ENCODE results near the gene RPS21.

Gene RPS21

GRCh38 chr20:62354031-62354808, 32.7 kb upstream of the RPS21 start:
- DNase-seq: no peak

DNA sequence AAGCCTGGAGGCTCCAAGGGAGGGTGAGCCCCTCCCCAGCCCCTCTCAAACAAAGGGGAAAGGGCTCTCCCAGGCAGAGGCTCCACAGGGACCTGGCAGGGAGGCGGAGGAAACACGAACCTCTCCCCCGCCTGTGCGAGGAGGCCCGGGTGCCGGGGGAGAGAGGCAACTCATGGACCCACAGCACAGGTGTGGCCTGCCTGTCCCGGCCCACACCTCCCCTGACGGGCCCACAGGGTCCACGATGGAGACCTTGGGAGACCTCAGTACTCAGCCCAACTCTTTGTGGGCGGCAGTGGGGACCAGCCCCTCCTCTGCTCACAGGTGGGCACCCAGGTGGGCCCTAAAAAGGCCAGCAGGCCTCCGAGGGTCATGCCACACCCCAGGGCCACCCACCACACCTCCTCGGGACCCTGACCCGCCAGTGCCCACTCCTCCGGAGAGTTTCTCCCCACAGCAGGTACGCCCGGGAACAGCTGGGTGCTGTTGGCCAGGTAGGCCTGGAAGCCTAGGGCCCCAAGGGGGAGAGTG, 32.0 kb upstream of the RPS21 start:
- no peak for DNase-seq

DNA sequence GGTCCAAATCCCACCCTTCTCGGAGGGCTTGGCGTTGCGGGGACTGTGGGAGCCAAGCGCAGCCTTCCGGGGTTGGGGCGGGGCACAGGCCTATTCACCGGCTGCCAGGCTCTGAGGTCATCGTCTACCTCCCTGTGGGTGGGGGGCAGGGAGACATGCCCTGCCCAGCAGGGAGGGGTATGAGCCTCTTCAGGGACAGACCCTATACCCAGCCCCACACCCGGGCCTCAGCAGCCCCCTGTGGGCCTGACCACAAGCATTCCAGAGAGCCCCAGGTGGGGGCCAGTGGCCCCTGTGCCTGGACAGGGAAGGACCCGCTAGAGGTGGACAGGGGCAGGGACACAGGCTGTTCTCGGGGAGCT, 31.4 kb upstream of the RPS21 start:
- no peak for DNase-seq

DNA sequence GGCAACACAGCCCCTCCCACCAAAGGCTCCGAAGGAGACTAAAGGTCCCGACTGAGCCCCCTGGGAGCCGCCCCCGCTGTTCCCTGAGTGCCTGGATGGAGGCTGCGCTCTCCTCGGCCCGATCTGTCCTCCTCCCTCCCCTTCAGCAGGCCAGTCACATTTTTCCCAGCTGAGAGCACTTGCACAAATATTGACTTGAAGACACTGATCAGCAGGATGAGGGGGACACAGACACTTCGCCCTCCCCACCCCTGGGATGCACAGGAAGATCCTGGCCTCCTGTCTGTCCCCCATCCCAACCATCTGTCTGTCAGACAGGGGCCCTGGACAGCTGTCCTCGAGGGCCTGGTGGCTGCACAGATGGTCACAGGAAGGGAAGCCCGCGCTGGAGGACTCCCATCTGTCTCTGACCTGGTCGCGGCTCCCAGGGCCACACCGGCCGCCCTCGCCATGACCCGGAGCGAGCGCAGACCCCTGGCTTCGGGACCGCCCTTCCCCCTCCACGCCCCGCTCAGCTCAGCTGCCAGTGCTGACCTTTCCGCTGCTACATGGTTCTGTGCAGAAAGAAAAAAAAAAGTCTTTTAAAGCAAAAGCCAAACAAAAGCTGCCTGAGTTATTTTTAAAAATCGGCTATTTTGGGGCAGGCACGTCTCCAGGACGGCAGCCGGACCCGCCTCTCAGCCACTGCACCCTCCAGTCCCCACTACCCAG, 30.9 kb upstream of the RPS21 start:
- DNase-seq: no peak

DNA sequence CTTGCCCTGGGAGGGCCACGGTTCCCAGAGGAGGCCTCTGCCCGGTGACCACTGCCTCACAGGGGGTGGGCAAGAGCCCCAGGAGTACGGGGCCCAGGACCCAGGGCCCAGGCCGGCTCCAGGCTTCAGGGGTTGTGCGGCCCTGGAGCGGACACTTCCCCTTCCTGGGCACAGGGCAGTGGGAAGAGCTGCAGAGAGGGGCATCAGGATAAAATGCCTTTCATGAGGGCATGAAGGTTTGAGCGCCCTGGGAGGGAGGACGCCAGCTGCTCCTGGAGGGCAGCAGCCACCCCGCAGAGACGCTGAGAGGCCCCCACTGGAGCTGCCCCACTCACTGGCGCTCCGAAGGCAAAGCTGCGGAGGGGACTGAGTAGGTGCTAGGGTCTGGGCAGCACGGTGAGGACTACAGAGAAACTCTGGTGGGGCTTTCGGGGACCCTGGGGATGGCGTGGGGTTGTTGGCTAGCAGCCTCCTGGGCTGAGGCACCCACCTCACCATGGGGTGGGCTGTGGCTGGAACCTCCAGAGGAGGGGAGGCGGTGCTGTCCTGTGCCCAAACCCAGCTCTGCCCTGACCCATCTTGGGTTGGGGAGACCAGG, 30.2 kb upstream of the RPS21 start:
- no peak for DNase-seq

DNA sequence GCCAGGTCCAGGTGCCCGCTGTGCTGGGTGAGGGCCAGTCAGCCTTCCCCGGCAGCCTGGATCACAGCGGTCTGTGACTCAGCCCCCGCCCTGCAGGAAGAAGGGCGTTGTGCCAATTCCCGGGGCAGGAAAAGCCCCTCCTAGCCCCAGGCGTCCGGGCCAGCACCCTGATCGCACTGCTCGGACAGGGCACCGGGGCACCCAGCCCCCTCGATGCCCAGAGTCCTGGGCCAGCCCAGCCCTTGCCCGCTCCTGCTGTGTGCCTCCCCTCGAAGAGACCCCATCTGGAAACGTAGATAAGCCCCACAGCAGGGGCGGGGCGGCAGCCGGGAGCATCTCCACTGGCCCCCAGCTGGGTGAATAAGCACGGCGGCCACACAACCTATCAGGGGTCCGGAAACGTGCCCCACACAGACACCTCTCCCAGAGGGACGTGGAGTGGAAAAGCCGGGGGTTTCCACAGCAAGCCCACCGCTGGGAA, 29.7 kb upstream of the RPS21 start:
- DNase-seq: no peak

DNA sequence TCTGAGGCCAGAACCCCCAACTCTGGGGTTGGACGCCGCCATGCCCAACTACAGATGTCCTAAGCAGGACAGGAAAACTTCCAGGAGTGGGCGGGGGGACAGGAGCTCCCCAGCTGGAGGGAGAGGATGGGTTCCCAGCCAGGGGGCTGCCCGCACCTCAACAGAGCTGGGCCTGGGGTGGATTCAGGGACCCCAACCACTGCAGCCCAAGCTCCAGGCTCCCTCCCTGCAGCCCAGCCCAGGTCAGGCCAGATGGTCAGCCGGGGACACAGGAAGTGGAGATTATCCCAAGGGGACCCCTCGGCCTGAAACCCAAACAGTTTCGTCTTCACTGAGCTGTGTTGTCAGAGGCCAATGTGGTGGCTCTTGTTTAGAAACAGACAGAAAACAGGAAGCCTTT, 29.2 kb upstream of the RPS21 start:
- DNase-seq: no peak

DNA sequence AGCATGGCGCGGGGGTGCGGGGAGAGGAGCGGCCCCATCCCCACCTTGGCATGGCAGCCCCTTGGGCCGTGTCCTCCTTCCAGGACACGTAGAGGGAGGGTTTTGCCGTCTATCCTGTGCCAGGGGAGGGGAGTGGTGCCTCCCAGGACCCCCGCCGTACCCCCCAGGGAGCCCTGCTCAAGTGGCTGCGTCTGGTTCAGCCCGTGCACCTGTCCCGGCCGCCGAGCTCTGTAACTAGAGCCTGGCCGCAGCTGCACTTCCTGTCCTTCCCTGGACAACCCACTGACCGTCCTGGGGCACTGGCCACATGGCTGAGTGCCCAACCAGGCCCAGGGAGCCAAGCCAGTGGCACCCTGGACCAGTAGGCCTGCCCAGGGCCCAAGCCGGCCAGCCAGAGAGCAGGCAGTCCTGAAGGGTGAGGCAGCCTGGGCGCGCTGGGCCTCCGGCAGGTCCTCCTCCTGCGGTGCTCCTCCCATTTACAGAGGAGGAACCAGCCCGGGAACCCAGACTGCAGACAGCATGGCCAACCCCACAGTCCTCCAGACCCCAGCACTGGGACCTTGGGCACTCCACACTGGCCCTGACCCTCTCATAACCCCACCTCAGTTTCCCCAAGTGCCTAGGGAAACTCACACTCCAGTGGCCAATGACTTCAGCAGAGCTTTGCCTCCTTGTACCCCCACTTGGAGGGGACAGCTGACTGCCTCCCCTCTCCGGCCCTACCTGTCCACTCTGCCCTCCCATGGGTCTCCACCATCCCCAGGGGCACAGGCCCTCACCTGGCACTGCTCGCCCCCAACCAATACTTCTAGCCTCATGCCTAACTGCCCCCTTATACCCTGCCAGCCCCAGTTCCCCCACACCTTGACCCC, 28.5 kb upstream of the RPS21 start:
- DNase-seq: no peak

DNA sequence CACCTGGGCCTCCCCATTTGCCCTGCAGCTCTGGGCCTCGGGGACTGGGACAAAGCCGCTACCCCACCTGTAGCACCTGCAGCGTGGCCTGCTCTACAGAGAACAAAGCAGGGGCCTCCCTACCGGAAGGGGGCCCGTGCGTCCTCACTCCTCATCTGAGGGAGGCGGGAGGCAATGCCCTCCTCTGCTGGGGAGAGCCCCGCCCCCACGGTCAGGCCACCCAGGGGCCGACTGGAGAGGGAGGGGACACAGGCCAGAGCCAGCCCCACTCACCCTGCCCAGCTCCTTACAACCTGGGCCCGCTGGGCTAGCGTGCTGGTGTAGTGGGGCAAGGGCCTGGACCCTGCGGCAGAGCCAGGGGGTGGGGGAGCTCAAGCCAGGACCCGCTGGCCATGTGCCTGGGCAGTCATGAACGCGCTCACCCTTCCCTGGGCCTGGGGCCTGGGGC, 27.8 kb upstream of the RPS21 start:
- DNase-seq: no peak

- no peak for DNase-seq
Measured at GRCh38 chr20:62359491-62360121, 27.3 kb upstream of the RPS21 start.

DNA sequence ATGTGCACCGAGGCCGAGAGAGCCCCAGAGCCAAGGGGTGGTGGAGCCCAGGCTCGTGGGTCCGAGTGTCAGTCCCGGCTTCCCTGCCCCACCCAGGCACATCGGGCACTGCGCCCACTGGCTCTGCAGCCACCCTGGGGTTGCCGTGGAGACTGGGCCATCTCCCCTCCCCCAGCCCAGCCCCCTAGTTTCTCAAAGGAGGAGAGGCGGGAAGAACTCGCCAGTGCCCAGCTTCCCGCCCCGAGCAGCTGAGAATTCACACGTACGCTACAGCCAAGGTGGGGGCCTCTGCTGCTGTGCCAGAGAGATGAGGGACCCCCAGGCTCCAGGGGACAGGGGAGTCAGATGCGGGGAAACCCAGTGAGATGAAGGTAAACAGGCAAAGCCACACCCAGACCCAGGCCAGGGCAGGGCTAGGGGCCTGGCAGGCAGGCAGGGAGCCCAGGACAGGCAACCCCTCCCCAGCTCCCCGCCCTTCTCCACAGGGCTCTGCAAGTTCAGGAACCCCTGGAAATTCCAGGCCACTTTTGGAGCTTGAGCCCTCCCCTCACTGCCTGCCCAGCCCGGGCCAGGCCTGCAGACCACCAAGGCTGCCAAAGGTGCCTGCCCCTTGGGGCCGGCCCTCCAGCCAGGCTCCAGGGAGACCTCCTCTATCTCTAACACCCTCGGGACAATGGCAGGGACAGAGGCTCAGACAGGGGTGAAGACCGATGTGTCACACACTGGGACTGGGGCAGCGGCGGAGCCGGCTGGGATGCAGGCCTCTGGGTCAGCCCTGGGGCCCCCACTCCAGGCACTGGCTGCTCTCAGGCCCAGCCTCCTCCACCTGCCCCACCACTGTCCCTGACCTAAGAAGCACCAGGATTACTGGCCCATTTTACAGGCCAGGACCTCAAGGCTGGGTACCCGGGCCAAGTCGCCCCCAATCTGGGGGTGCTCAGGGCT, 25.8 kb upstream of the RPS21 start:
- no peak for DNase-seq

GRCh38 chr20:62361799-62362589, 24.9 kb upstream of the RPS21 start:
- no peak for DNase-seq

- DNase-seq: no peak
Measured at GRCh38 chr20:62362590-62362940, 24.3 kb upstream of the RPS21 start.

GRCh38 chr20:62362991-62363919, 23.6 kb upstream of the RPS21 start:
- no peak for DNase-seq

GRCh38 chr20:62363920-62364851, 22.7 kb upstream of the RPS21 start:
- DNase-seq: no peak

- no peak for DNase-seq
Measured at GRCh38 chr20:62364911-62365736, 21.8 kb upstream of the RPS21 start.

- no peak for DNase-seq
Measured at GRCh38 chr20:62365814-62366369, 21.0 kb upstream of the RPS21 start.

All from stimulated activated CD4-positive, alpha-beta T cell treated with anti-CD3 and anti-CD28 coated beads, Interleukin-1b, Interleukin-23, amount 100 ng/mL, for 48 hours (primary cell).